Muscle of leg (tissue), 11 donors: ENCODE measurements around the gene STX1A. TPM values are rescaled to one million over a fixed set of nuclear protein-coding genes. Genes with fewer than 3 reads are reported as not detected.

Experiments used
- DNase-seq: peaks from one replicate; pipeline ENCODE4 v3.0.0; 2013
- H3K27ac ChIP-seq: one replicate; pipeline ENCODE4 v1.5.1; 2013; ENCODE audit warnings: mild to moderate bottlenecking, low read length, control low read depth
- H3K27me3 ChIP-seq: one replicate; pipeline ENCODE4 v1.6.1; 2013; ENCODE audit warnings: low read length; ENCODE audit not compliant: control insufficient read depth, insufficient read depth
- H3K36me3 ChIP-seq: one replicate; pipeline ENCODE4 v1.6.1; 2013; ENCODE audit warnings: low read length; ENCODE audit not compliant: control insufficient read depth, insufficient read depth
- H3K4me1 ChIP-seq: one replicate; pipeline ENCODE4 v1.6.1; 2013; ENCODE audit warnings: low read length; ENCODE audit not compliant: control insufficient read depth, insufficient read depth
- H3K4me3 ChIP-seq: one replicate; pipeline ENCODE4 v1.5.1; 2013; ENCODE audit warnings: low read length, control low read depth
- H3K9me3 ChIP-seq: replicated peaks from 2 replicates; pipeline ENCODE4 v1.6.1; 2013; ENCODE audit warnings: low read depth, low read length; ENCODE audit not compliant: control insufficient read depth
- WGBS: methylation state at CpG from one replicate; pipeline ENCODE4 v1.1.5; 2013; ENCODE audit warnings: missing lambda C conversion rate; ENCODE audit not compliant: insufficient coverage; 5-methylcytosine and 5-hydroxymethylcytosine counted together
- polyA plus RNA-seq, 8 donors: library from polyadenylated mRNA; unstranded; fragments of 120-200 nt; gene quantifications; one replicate each; pipeline versions ENCODE4 v1.2.1 to v1.2.3, GENCODE V29; 2013; ENCODE audit warnings: inconsistent platforms in 1 of 8, low replicate concordance in 1 of 8; ENCODE audit not compliant: insufficient read length in 8 of 8, insufficient read depth in 1 of 8
- total RNA-seq: library from RNA; stranded (reverse); fragments of 120-200 nt; gene quantifications from one replicate; pipeline ENCODE4 v1.2.4, GENCODE V29; 2013

The STX1A gene
- total and polyA plus RNA-seq, 9 donors: 6.5 to 17.9 (median 11.0) TPM

- DNase-seq: peak; percentile 60
Observed at GRCh38 chr7:73742753-73743641, 23.5 kb upstream of the STX1A start.

GRCh38 chr7:73742338-73742752 lies 22.9 kb upstream of the STX1A start:
- Histone ChIP-seq H3K4me3 (no peak overlapping the region), H3K4me1 (peaks cover 38% of the 10 kb centered on the region), H3K36me3 (peaks cover 4% of the 10 kb centered on the region), H3K27ac (peak overlapping the region; percentile 45), H3K27me3 (peaks cover 7% of the 10 kb centered on the region), H3K9me3 (no peaks in the 10 kb centered on the region)
- no peak for DNase-seq
- WGBS: 41% methylated on average over 7 of the region's 7 CpGs

More at GRCh38 chr7:73742753-73743641, 23.5 kb upstream of the STX1A start:
- peaks cover 7% of the 10 kb centered on the region for H3K27me3 ChIP-seq
- no peaks in the 10 kb centered on the region for H3K9me3 ChIP-seq
- H3K36me3 ChIP-seq: no peaks in the 10 kb centered on the region
- H3K27ac ChIP-seq: peak overlapping the region; percentile 77
- H3K4me3 ChIP-seq: no peak overlapping the region
- WGBS: 12% methylated on average over 17 of the region's 35 CpGs
- H3K4me1 ChIP-seq: peaks cover 32% of the 10 kb centered on the region

GRCh38 chr7:73741600-73741999 lies 22.1 kb upstream of the STX1A start:
- Histone ChIP-seq H3K4me1 (peaks cover 37% of the 10 kb centered on the region), H3K36me3 (peaks cover 12% of the 10 kb centered on the region), H3K9me3 (no peaks in the 10 kb centered on the region), H3K4me3 (no peak overlapping the region), H3K27ac (no peak overlapping the region), H3K27me3 (peaks cover 7% of the 10 kb centered on the region)
- peak; percentile 25 for DNase-seq
- WGBS: 68% methylated on average over 5 of the region's 5 CpGs

- H3K27me3 ChIP-seq: peaks cover 7% of the 10 kb centered on the region
- peak; percentile 16 for DNase-seq
- WGBS: 80% methylated on average over 1 of the region's 5 CpGs
- peaks cover 34% of the 10 kb centered on the region for H3K4me1 ChIP-seq
- no peak overlapping the region for H3K27ac ChIP-seq
- peaks cover 15% of the 10 kb centered on the region for H3K36me3 ChIP-seq
- H3K4me3 ChIP-seq: no peak overlapping the region
- no peaks in the 10 kb centered on the region for H3K9me3 ChIP-seq
Observed at GRCh38 chr7:73740771-73741170, 21.3 kb upstream of the STX1A start.

GRCh38 chr7:73740212-73740611 lies 20.7 kb upstream of the STX1A start:
- 81% methylated on average over 3 of the region's 7 CpGs for WGBS
- peaks cover 34% of the 10 kb centered on the region for H3K4me1 ChIP-seq
- no peak overlapping the region for H3K4me3 ChIP-seq
- DNase-seq: no peak
- peaks cover 15% of the 10 kb centered on the region for H3K36me3 ChIP-seq
- peaks cover 7% of the 10 kb centered on the region for H3K27me3 ChIP-seq
- no peaks in the 10 kb centered on the region for H3K9me3 ChIP-seq
- H3K27ac ChIP-seq: no peak overlapping the region

GRCh38 chr7:73739387-73739767 lies 19.9 kb upstream of the STX1A start:
- Histone ChIP-seq H3K27ac (peak overlapping the region; percentile 83), H3K27me3 (peaks cover 7% of the 10 kb centered on the region), H3K36me3 (peaks cover 15% of the 10 kb centered on the region), H3K4me1 (peaks cover 34% of the 10 kb centered on the region), H3K9me3 (no peaks in the 10 kb centered on the region), H3K4me3 (peak overlapping the region; percentile 87)
- no peak for DNase-seq
- 28% methylated on average over 5 of the region's 13 CpGs for WGBS

GRCh38 chr7:73738612-73739386 lies 19.3 kb upstream of the STX1A start, which contains the start of gene ABHD11:
ABHD11 (minus strand) TSS chr7:73738802; CDS start chr7:73738770, 32 bp downstream.
- H3K36me3 ChIP-seq: peaks cover 15% of the 10 kb centered on the region
- peak within 1 kb of the TSS; percentile 87 for H3K4me3 ChIP-seq
- H3K9me3 ChIP-seq: no peaks in the 10 kb centered on the region
- peaks cover 34% of the 10 kb centered on the region for H3K4me1 ChIP-seq
- under 1% methylated on average over 82 of the region's 84 CpGs for WGBS
- peak within 1 kb of the TSS; percentile 83 for H3K27ac ChIP-seq
- peak; percentile 96 for DNase-seq
- H3K27me3 ChIP-seq: peaks cover 7% of the 10 kb centered on the region

- Histone ChIP-seq H3K4me3 (peak overlapping the region; percentile 87), H3K9me3 (no peaks in the 10 kb centered on the region), H3K36me3 (peaks cover 15% of the 10 kb centered on the region), H3K27ac (peak overlapping the region; percentile 81), H3K4me1 (peaks cover 30% of the 10 kb centered on the region), H3K27me3 (peaks cover 7% of the 10 kb centered on the region)
- peak; percentile 74 for DNase-seq
- WGBS: 1% methylated on average over 16 of the region's 24 CpGs
Observed at GRCh38 chr7:73738220-73738611, 18.7 kb upstream of the STX1A start.

GRCh38 chr7:73737491-73738219 lies 18.2 kb upstream of the STX1A start:
- Histone ChIP-seq H3K9me3 (no peaks in the 10 kb centered on the region), H3K27ac (no peak overlapping the region), H3K36me3 (peaks cover 15% of the 10 kb centered on the region), H3K4me3 (peak overlapping the region; percentile 87), H3K27me3 (peaks cover 4% of the 10 kb centered on the region), H3K4me1 (peaks cover 24% of the 10 kb centered on the region)
- DNase-seq: peak; percentile 14
- 75% methylated on average over 15 of the region's 17 CpGs for WGBS
